HFF-Myc (cell line): ENCODE measurements around the gene ALPK3.

Experiments
- DNase-seq: peaks from one replicate; pipeline ENCODE4 v3.0.0-alpha.2; 2011; ENCODE audit warnings: low read depth; ENCODE audit errors: extremely low read depth
- H3K4me3 ChIP-seq: replicated peaks from 2 replicates; pipeline ENCODE4 v1.5.1; 2011; ENCODE audit warnings: low read depth, mild to moderate bottlenecking, control low read depth, low read length
- CTCF ChIP-seq: IDR thresholded peaks from 2 replicates; pipeline ENCODE4 v1.5.1; 2012; ENCODE audit warnings: mild to moderate bottlenecking, low read depth, low read length, control low read depth; ENCODE audit errors: missing control alignments

Gene ALPK3

GRCh38 chr15:84883466-84883865, 66.3 kb downstream of the ALPK3 start:
- no peak for DNase-seq
- H3K4me3 ChIP-seq = no peak overlapping the region
- no peak for TF ChIP-seq CTCF

GRCh38 chr15:84883916-84884781, 67.0 kb downstream of the ALPK3 start, which contains the start of gene SLC28A1:
Gene SLC28A1, plus strand, starts transcription at chr15:84884662. Its CDS starts 3,099 bp downstream, at chr15:84887761.
- TF ChIP-seq CTCF = no peak
- no peak within 1 kb of the TSS for H3K4me3 ChIP-seq
- no peak for DNase-seq

- no peak for DNase-seq
- no peak overlapping the region for H3K4me3 ChIP-seq
- TF ChIP-seq CTCF = no peak
Observed at GRCh38 chr15:84885801-84886200, 68.6 kb downstream of the ALPK3 start.

GRCh38 chr15:84886211-84886983, 69.2 kb downstream of the ALPK3 start:
- no peak overlapping the region for H3K4me3 ChIP-seq
- TF ChIP-seq CTCF = no peak
- no peak for DNase-seq

- DNase-seq = no peak
- no peak overlapping the region for H3K4me3 ChIP-seq
- no peak for TF ChIP-seq CTCF
Observed at GRCh38 chr15:84886984-84887299, 69.8 kb downstream of the ALPK3 start.

GRCh38 chr15:84887938-84888337, 70.8 kb downstream of the ALPK3 start:
- no peak for DNase-seq
- no peak overlapping the region for H3K4me3 ChIP-seq
- TF ChIP-seq CTCF = no peak
